HL-60 (cell line): ENCODE data around the gene RNGTT.

Source experiments
- DNase-seq, 2 experiments: peaks; one replicate each; pipeline ENCODE4 v3.0.0-alpha.2; 2010 to 2020; ENCODE audit warnings: low read depth in 1 of 2, low spot score in 1 of 2
- H3K27ac ChIP-seq: fragments of 250-450 bp; sonication (Bioruptor Pico); replicated peaks from 2 replicates; pipeline ENCODE4 v1.5.1; 2020; ENCODE audit warnings: mild to moderate bottlenecking, moderate library complexity
- H3K27me3 ChIP-seq: fragments of 250-450 bp; sonication (Bioruptor Pico); 2 replicates; pipeline ENCODE4 v1.5.1; 2021; ENCODE audit warnings: mild to moderate bottlenecking, moderate library complexity; ENCODE audit not compliant: insufficient read depth, poor library complexity, severe bottlenecking
- H3K4me3 ChIP-seq: replicated peaks from 2 replicates; pipeline ENCODE4 v1.5.1; 2011; ENCODE audit warnings: mild to moderate bottlenecking, control low read depth, low read length; ENCODE audit not compliant: insufficient read depth
- CTCF ChIP-seq: IDR thresholded peaks from one replicate; pipeline ENCODE4 v1.5.1; 2011; ENCODE audit warnings: low read length, control low read depth, inconsistent platforms; ENCODE audit not compliant: insufficient read depth
- GABPA ChIP-seq: IDR thresholded peaks from 2 replicates; pipeline ENCODE4 v1.6.1; 2012; ENCODE audit warnings: low read depth
- POLR2AphosphoS5 ChIP-seq: IDR thresholded peaks from 2 replicates; pipeline ENCODE4 v1.6.1; 2012; ENCODE audit warnings: low read depth
- REST ChIP-seq: IDR thresholded peaks from 2 replicates; pipeline ENCODE4 v1.6.1; 2012; ENCODE audit warnings: low read depth; ENCODE audit not compliant: insufficient replicate concordance
- SPI1 ChIP-seq: IDR thresholded peaks from 2 replicates; pipeline ENCODE4 v1.6.1; 2012; ENCODE audit warnings: low read depth, mild to moderate bottlenecking, borderline replicate concordance

The RNGTT gene

DNA sequence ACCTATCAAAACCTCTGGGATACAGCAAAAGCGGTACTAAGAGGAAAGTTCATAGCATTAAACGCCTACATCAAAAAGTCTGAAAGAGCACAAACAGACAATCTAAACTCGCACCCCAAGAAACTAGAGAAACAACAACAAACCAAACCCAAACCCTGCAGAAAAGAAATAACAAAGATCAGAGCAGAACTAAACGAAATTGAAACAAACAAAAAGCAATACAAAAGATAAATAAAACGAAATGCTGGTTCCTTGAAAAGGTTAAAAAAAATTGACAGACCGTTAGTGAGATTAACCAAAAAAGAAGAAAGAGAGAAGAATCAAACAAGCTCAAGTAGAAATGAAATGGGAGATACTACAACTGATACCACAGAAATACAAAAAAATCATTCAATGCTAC lies 302.3 kb downstream of the RNGTT start:
- H3K27me3 ChIP-seq, result no peaks in the 10 kb centered on the region
- no peak overlapping the region for H3K4me3 ChIP-seq
- H3K27ac ChIP-seq, result no peak overlapping the region
- no peak for DNase-seq
- TF ChIP-seq GABPA, result no peak
- TF ChIP-seq REST, result no peak

- Histone ChIP-seq H3K27ac (no peak overlapping the region), H3K27me3 (no peaks in the 10 kb centered on the region), H3K4me3 (no peak overlapping the region)
- TF ChIP-seq GABPA (no peak), REST (no peak), SPI1 (no peak), POLR2AphosphoS5 (no peak), CTCF (no peak)
- no peak for DNase-seq
These were observed 307.8 kb downstream of the RNGTT start for GRCh38 chr6:88655586-88655985.

GRCh38 chr6:88653936-88654335 lies 309.5 kb downstream of the RNGTT start:
- DNase-seq, result no peak
- Histone ChIP-seq H3K27ac (no peak overlapping the region), H3K4me3 (no peak overlapping the region), H3K27me3 (no peaks in the 10 kb centered on the region)
- TF ChIP-seq POLR2AphosphoS5 (no peak), CTCF (no peak), GABPA (no peak), REST (no peak), SPI1 (no peak)

DNA sequence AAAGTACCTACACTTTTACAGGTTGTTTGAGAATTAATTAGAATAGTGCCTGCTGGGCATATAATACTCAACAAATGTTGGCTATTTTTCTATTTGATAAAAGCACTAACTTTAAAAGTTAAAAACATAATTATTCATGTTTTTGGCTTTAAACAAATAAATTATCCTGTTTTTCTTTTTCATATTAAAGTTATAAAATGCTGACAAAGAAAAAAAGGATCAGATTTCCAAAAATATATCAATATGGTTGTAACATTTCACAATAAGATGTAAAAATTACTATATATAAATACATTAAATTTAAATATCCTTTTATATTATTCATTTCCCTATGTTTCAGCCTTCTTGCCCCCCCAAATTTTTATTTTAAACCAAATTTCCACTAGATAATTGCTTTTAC lies 312.0 kb downstream of the RNGTT start:
- Histone ChIP-seq H3K27me3 (no peaks in the 10 kb centered on the region), H3K27ac (no peak overlapping the region), H3K4me3 (no peak overlapping the region)
- TF ChIP-seq GABPA (no peak), POLR2AphosphoS5 (no peak), CTCF (no peak), SPI1 (no peak)
- no peak for DNase-seq
